ENCODE results near the gene ABCC8.

Gene ABCC8

GRCh38 chr11:17385492-17385891, 91.2 kb downstream of the ABCC8 start:
- H3K36me3 ChIP-seq (ENCODE audit: control insufficient read depth in 2 of 2, insufficient read depth in 2 of 2, low read length in 2 of 2), result no peaks in the 10 kb centered on the region
- H3K27ac ChIP-seq (ENCODE audit: low read depth in 2 of 2, low read length in 2 of 2), result no peak overlapping the region
- peaks cover 0 to 3% of the 10 kb centered on the region in 2 donors for H3K4me1 ChIP-seq (ENCODE audit: control insufficient read depth in 2 of 2, insufficient read depth in 2 of 2, low read length in 2 of 2)
- H3K27me3 ChIP-seq (ENCODE audit: control insufficient read depth in 2 of 2, insufficient read depth in 2 of 2, low read length in 2 of 2), result no peaks in the 10 kb centered on the region
- no peak overlapping the region for H3K4me3 ChIP-seq (ENCODE audit: low read length in 2 of 2)
- H3K9me3 ChIP-seq (ENCODE audit: control insufficient read depth in 2 of 2, low read length in 2 of 2), result no peaks in the 10 kb centered on the region
- H3K9ac ChIP-seq (ENCODE audit: low read depth in 1 of 2, low read length in 2 of 2), result no peak overlapping the region

GRCh38 chr11:17384002-17384511, 92.6 kb downstream of the ABCC8 start:
- no peak overlapping the region for H3K27ac ChIP-seq (ENCODE audit: low read depth in 2 of 2, low read length in 2 of 2)
- no peaks in the 10 kb centered on the region for H3K4me1 ChIP-seq (ENCODE audit: control insufficient read depth in 2 of 2, insufficient read depth in 2 of 2, low read length in 2 of 2)
- no peaks in the 10 kb centered on the region for H3K27me3 ChIP-seq (ENCODE audit: control insufficient read depth in 2 of 2, insufficient read depth in 2 of 2, low read length in 2 of 2)
- no peak overlapping the region for H3K4me3 ChIP-seq (ENCODE audit: low read length in 2 of 2)
- H3K36me3 ChIP-seq (ENCODE audit: control insufficient read depth in 2 of 2, insufficient read depth in 2 of 2, low read length in 2 of 2), result peaks cover 0 to 2% of the 10 kb centered on the region in 2 donors
- no peak overlapping the region for H3K9ac ChIP-seq (ENCODE audit: low read depth in 1 of 2, low read length in 2 of 2)
- no peaks in the 10 kb centered on the region for H3K9me3 ChIP-seq (ENCODE audit: control insufficient read depth in 2 of 2, low read length in 2 of 2)

GRCh38 chr11:17383461-17383860, 93.2 kb downstream of the ABCC8 start:
- no peak overlapping the region for H3K9ac ChIP-seq (ENCODE audit: low read depth in 1 of 2, low read length in 2 of 2)

GRCh38 chr11:17382046-17382728, 94.5 kb downstream of the ABCC8 start:
- no peaks in the 10 kb centered on the region for H3K27me3 ChIP-seq (ENCODE audit: control insufficient read depth in 2 of 2, insufficient read depth in 2 of 2, low read length in 2 of 2)
- H3K36me3 ChIP-seq (ENCODE audit: control insufficient read depth in 2 of 2, insufficient read depth in 2 of 2, low read length in 2 of 2), result peaks cover 2 to 3% of the 10 kb centered on the region in 2 donors
- no peak overlapping the region for H3K27ac ChIP-seq (ENCODE audit: low read depth in 2 of 2, low read length in 2 of 2)
- H3K4me1 ChIP-seq (ENCODE audit: control insufficient read depth in 2 of 2, insufficient read depth in 2 of 2, low read length in 2 of 2), result no peaks in the 10 kb centered on the region
- no peaks in the 10 kb centered on the region for H3K9me3 ChIP-seq (ENCODE audit: control insufficient read depth in 2 of 2, low read length in 2 of 2)
- H3K4me3 ChIP-seq (ENCODE audit: low read length in 2 of 2), result no peak overlapping the region
- H3K9ac ChIP-seq (ENCODE audit: low read depth in 1 of 2, low read length in 2 of 2), result no peak overlapping the region

More at GRCh38 chr11:17383461-17383860, 93.2 kb downstream of the ABCC8 start:
- H3K9me3 ChIP-seq (ENCODE audit: control insufficient read depth in 2 of 2, low read length in 2 of 2), result no peaks in the 10 kb centered on the region
- no peak overlapping the region for H3K4me3 ChIP-seq (ENCODE audit: low read length in 2 of 2)
- peaks cover 0 to 2% of the 10 kb centered on the region in 2 donors for H3K36me3 ChIP-seq (ENCODE audit: control insufficient read depth in 2 of 2, insufficient read depth in 2 of 2, low read length in 2 of 2)
- H3K27ac ChIP-seq (ENCODE audit: low read depth in 2 of 2, low read length in 2 of 2), result no peak overlapping the region
- H3K27me3 ChIP-seq (ENCODE audit: control insufficient read depth in 2 of 2, insufficient read depth in 2 of 2, low read length in 2 of 2), result no peaks in the 10 kb centered on the region
- H3K4me1 ChIP-seq (ENCODE audit: control insufficient read depth in 2 of 2, insufficient read depth in 2 of 2, low read length in 2 of 2), result no peaks in the 10 kb centered on the region

- Histone ChIP-seq H3K27ac (ENCODE audit: low read depth in 2 of 2, low read length in 2 of 2) (no peak overlapping the region), H3K9me3 (ENCODE audit: control insufficient read depth in 2 of 2, low read length in 2 of 2) (no peaks in the 10 kb centered on the region), H3K36me3 (ENCODE audit: control insufficient read depth in 2 of 2, insufficient read depth in 2 of 2, low read length in 2 of 2) (peaks cover 2 to 3% of the 10 kb centered on the region in 2 donors), H3K27me3 (ENCODE audit: control insufficient read depth in 2 of 2, insufficient read depth in 2 of 2, low read length in 2 of 2) (no peaks in the 10 kb centered on the region), H3K9ac (ENCODE audit: low read depth in 1 of 2, low read length in 2 of 2) (no peak overlapping the region), H3K4me1 (ENCODE audit: control insufficient read depth in 2 of 2, insufficient read depth in 2 of 2, low read length in 2 of 2) (no peaks in the 10 kb centered on the region), H3K4me3 (ENCODE audit: low read length in 2 of 2) (no peak overlapping the region)
These were observed 95.5 kb downstream of the ABCC8 start for GRCh38 chr11:17381156-17381555.

GRCh38 chr11:17379383-17380180, 97.1 kb downstream of the ABCC8 start:
- Histone ChIP-seq H3K27me3 (ENCODE audit: control insufficient read depth in 2 of 2, insufficient read depth in 2 of 2, low read length in 2 of 2) (no peaks in the 10 kb centered on the region), H3K4me1 (ENCODE audit: control insufficient read depth in 2 of 2, insufficient read depth in 2 of 2, low read length in 2 of 2) (no peaks in the 10 kb centered on the region), H3K27ac (ENCODE audit: low read depth in 2 of 2, low read length in 2 of 2) (no peak overlapping the region)

GRCh38 chr11:17378655-17379054, 98.0 kb downstream of the ABCC8 start:
- H3K9ac ChIP-seq (ENCODE audit: low read depth in 1 of 2, low read length in 2 of 2), result no peak overlapping the region
- H3K36me3 ChIP-seq (ENCODE audit: control insufficient read depth in 2 of 2, insufficient read depth in 2 of 2, low read length in 2 of 2), result peaks cover 2 to 12% of the 10 kb centered on the region in 2 donors
- H3K27ac ChIP-seq (ENCODE audit: low read depth in 2 of 2, low read length in 2 of 2), result no peak overlapping the region
- no peaks in the 10 kb centered on the region for H3K9me3 ChIP-seq (ENCODE audit: control insufficient read depth in 2 of 2, low read length in 2 of 2)
- H3K27me3 ChIP-seq (ENCODE audit: control insufficient read depth in 2 of 2, insufficient read depth in 2 of 2, low read length in 2 of 2), result no peaks in the 10 kb centered on the region
- H3K4me1 ChIP-seq (ENCODE audit: control insufficient read depth in 2 of 2, insufficient read depth in 2 of 2, low read length in 2 of 2), result no peaks in the 10 kb centered on the region
- H3K4me3 ChIP-seq (ENCODE audit: low read length in 2 of 2), result no peak overlapping the region

More at GRCh38 chr11:17379383-17380180, 97.1 kb downstream of the ABCC8 start:
- Histone ChIP-seq H3K36me3 (ENCODE audit: control insufficient read depth in 2 of 2, insufficient read depth in 2 of 2, low read length in 2 of 2) (peaks cover 2 to 6% of the 10 kb centered on the region in 2 donors), H3K4me3 (ENCODE audit: low read length in 2 of 2) (no peak overlapping the region), H3K9ac (ENCODE audit: low read depth in 1 of 2, low read length in 2 of 2) (no peak overlapping the region), H3K9me3 (ENCODE audit: control insufficient read depth in 2 of 2, low read length in 2 of 2) (no peaks in the 10 kb centered on the region)

- H3K36me3 ChIP-seq (ENCODE audit: control insufficient read depth in 2 of 2, insufficient read depth in 2 of 2, low read length in 2 of 2), result peaks cover 22 to 32% of the 10 kb centered on the region in 2 donors
- H3K27me3 ChIP-seq (ENCODE audit: control insufficient read depth in 2 of 2, insufficient read depth in 2 of 2, low read length in 2 of 2), result no peaks in the 10 kb centered on the region
- H3K9ac ChIP-seq (ENCODE audit: low read depth in 1 of 2, low read length in 2 of 2), result no peak overlapping the region
- no peak overlapping the region for H3K4me3 ChIP-seq (ENCODE audit: low read length in 2 of 2)
- H3K9me3 ChIP-seq (ENCODE audit: control insufficient read depth in 2 of 2, low read length in 2 of 2), result peaks cover 6 to 13% of the 10 kb centered on the region in 2 donors
- no peaks in the 10 kb centered on the region for H3K4me1 ChIP-seq (ENCODE audit: control insufficient read depth in 2 of 2, insufficient read depth in 2 of 2, low read length in 2 of 2)
- H3K27ac ChIP-seq (ENCODE audit: low read depth in 2 of 2, low read length in 2 of 2), result no peak overlapping the region
These were observed 100.2 kb downstream of the ABCC8 start for GRCh38 chr11:17376493-17376892.

GRCh38 chr11:17375547-17375946, 101.1 kb downstream of the ABCC8 start:
- peaks cover 11 to 20% of the 10 kb centered on the region in 2 donors for H3K9me3 ChIP-seq (ENCODE audit: control insufficient read depth in 2 of 2, low read length in 2 of 2)
- no peaks in the 10 kb centered on the region for H3K27me3 ChIP-seq (ENCODE audit: control insufficient read depth in 2 of 2, insufficient read depth in 2 of 2, low read length in 2 of 2)
- no peaks in the 10 kb centered on the region for H3K4me1 ChIP-seq (ENCODE audit: control insufficient read depth in 2 of 2, insufficient read depth in 2 of 2, low read length in 2 of 2)
- no peak overlapping the region for H3K9ac ChIP-seq (ENCODE audit: low read depth in 1 of 2, low read length in 2 of 2)
- H3K27ac ChIP-seq (ENCODE audit: low read depth in 2 of 2, low read length in 2 of 2), result no peak overlapping the region
- no peak overlapping the region for H3K4me3 ChIP-seq (ENCODE audit: low read length in 2 of 2)
- H3K36me3 ChIP-seq (ENCODE audit: control insufficient read depth in 2 of 2, insufficient read depth in 2 of 2, low read length in 2 of 2), result peaks cover 27 to 39% of the 10 kb centered on the region in 2 donors

- Histone ChIP-seq H3K27me3 (ENCODE audit: control insufficient read depth in 2 of 2, insufficient read depth in 2 of 2, low read length in 2 of 2) (no peaks in the 10 kb centered on the region), H3K4me3 (ENCODE audit: low read length in 2 of 2) (no peak overlapping the region), H3K36me3 (ENCODE audit: control insufficient read depth in 2 of 2, insufficient read depth in 2 of 2, low read length in 2 of 2) (peaks cover 61 to 72% of the 10 kb centered on the region in 2 donors), H3K4me1 (ENCODE audit: control insufficient read depth in 2 of 2, insufficient read depth in 2 of 2, low read length in 2 of 2) (no peaks in the 10 kb centered on the region), H3K27ac (ENCODE audit: low read depth in 2 of 2, low read length in 2 of 2) (no peak overlapping the region), H3K9ac (ENCODE audit: low read depth in 1 of 2, low read length in 2 of 2) (no peak overlapping the region), H3K9me3 (ENCODE audit: control insufficient read depth in 2 of 2, low read length in 2 of 2) (peaks cover 20 to 27% of the 10 kb centered on the region in 2 donors)
These were observed 105.0 kb downstream of the ABCC8 start for GRCh38 chr11:17371614-17372013.
